ENCODE measurements around the gene CYRIA.

Gene CYRIA

GRCh38 chr2:16661526-16661925 is 4.1 kb downstream of the CYRIA start:
- no peak for FAIRE-seq
- TF ChIP-seq PAX5 (IDR thresholded peaks at IDR 0.05; ENCODE audit: insufficient read depth, low read length, severe bottlenecking), result no peak
- TF ChIP-seq TAF1 (IDR thresholded peaks at IDR 0.05; ENCODE audit: low read depth, low read length), result no peak
- DNase-seq (ENCODE audit: insufficient read length, low spot score), result no peak

GRCh38 chr2:16660556-16660955 is 5.1 kb downstream of the CYRIA start:
- no peak for TF ChIP-seq SPI1 (IDR thresholded peaks at IDR 0.05; ENCODE audit: low read depth, low read length)
- no peak for FAIRE-seq
- DNase-seq (ENCODE audit: insufficient read length, low spot score), result no peak

- TF ChIP-seq TAF1 (IDR thresholded peaks at IDR 0.05; ENCODE audit: low read depth, low read length) (no peak), POU2F2 (IDR thresholded peaks at IDR 0.05; ENCODE audit: low read depth, low read length) (no peak), POLR2A (IDR thresholded peaks at IDR 0.05; ENCODE audit: low read depth, low read length) (no peak), POLR2AphosphoS5 (IDR thresholded peaks at IDR 0.05; ENCODE audit: low read depth, low read length) (no peak), SPI1 (IDR thresholded peaks at IDR 0.05; ENCODE audit: low read depth, low read length) (no peak), PAX5 (IDR thresholded peaks at IDR 0.05; ENCODE audit: insufficient read depth, low read length, severe bottlenecking) (no peak)
- FAIRE-seq (no peak), DNase-seq (ENCODE audit: insufficient read length, low spot score) (no peak)
Measured at GRCh38 chr2:16660114-16660513, 5.5 kb downstream of the CYRIA start.

GRCh38 chr2:16658076-16658739 is 7.4 kb downstream of the CYRIA start:
- TF ChIP-seq PAX5 (IDR thresholded peaks at IDR 0.05; ENCODE audit: insufficient read depth, low read length, severe bottlenecking) (no peak), TAF1 (IDR thresholded peaks at IDR 0.05; ENCODE audit: low read depth, low read length) (no peak), POLR2AphosphoS5 (IDR thresholded peaks at IDR 0.05; ENCODE audit: low read depth, low read length) (no peak), POLR2A (IDR thresholded peaks at IDR 0.05; ENCODE audit: low read depth, low read length) (no peak), SPI1 (IDR thresholded peaks at IDR 0.05; ENCODE audit: low read depth, low read length) (no peak), POU2F2 (IDR thresholded peaks at IDR 0.05; ENCODE audit: low read depth, low read length) (no peak)
- DNase-seq (ENCODE audit: insufficient read length, low spot score) (no peak), FAIRE-seq (no peak)

GRCh38 chr2:16657671-16658070 is 8.0 kb downstream of the CYRIA start:
- FAIRE-seq, result no peak
- TF ChIP-seq POU2F2 (IDR thresholded peaks at IDR 0.05; ENCODE audit: low read depth, low read length), result no peak
- no peak for TF ChIP-seq POLR2AphosphoS5 (IDR thresholded peaks at IDR 0.05; ENCODE audit: low read depth, low read length)
- no peak for TF ChIP-seq POLR2A (IDR thresholded peaks at IDR 0.05; ENCODE audit: low read depth, low read length)
- TF ChIP-seq PAX5 (IDR thresholded peaks at IDR 0.05; ENCODE audit: insufficient read depth, low read length, severe bottlenecking), result no peak
- TF ChIP-seq TAF1 (IDR thresholded peaks at IDR 0.05; ENCODE audit: low read depth, low read length), result no peak
- no peak for TF ChIP-seq SPI1 (IDR thresholded peaks at IDR 0.05; ENCODE audit: low read depth, low read length)
- DNase-seq (ENCODE audit: insufficient read length, low spot score), result no peak

- TF ChIP-seq POLR2AphosphoS5 (IDR thresholded peaks at IDR 0.05; ENCODE audit: low read depth, low read length) (no peak), SPI1 (IDR thresholded peaks at IDR 0.05; ENCODE audit: low read depth, low read length) (peak; percentile 97), POLR2A (IDR thresholded peaks at IDR 0.05; ENCODE audit: low read depth, low read length) (no peak), PAX5 (IDR thresholded peaks at IDR 0.05; ENCODE audit: insufficient read depth, low read length, severe bottlenecking) (no peak), TAF1 (IDR thresholded peaks at IDR 0.05; ENCODE audit: low read depth, low read length) (no peak)
- peak; percentile 21 for DNase-seq (ENCODE audit: insufficient read length, low spot score)
- FAIRE-seq, result peak; percentile 86
Measured at GRCh38 chr2:16656784-16657391, 8.7 kb downstream of the CYRIA start.

- no peak for DNase-seq (ENCODE audit: insufficient read length, low spot score)
- peak; percentile 80 for FAIRE-seq
- TF ChIP-seq SPI1 (IDR thresholded peaks at IDR 0.05; ENCODE audit: low read depth, low read length) (no peak), POU2F2 (IDR thresholded peaks at IDR 0.05; ENCODE audit: low read depth, low read length) (no peak), POLR2AphosphoS5 (IDR thresholded peaks at IDR 0.05; ENCODE audit: low read depth, low read length) (no peak), POLR2A (IDR thresholded peaks at IDR 0.05; ENCODE audit: low read depth, low read length) (no peak), PAX5 (IDR thresholded peaks at IDR 0.05; ENCODE audit: insufficient read depth, low read length, severe bottlenecking) (no peak), TAF1 (IDR thresholded peaks at IDR 0.05; ENCODE audit: low read depth, low read length) (no peak; the same call in 1 of the 2 replicates)
Measured at GRCh38 chr2:16655905-16656642, 9.6 kb downstream of the CYRIA start.

GRCh38 chr2:16655445-16655837 is 10.2 kb downstream of the CYRIA start:
- no peak for TF ChIP-seq POLR2AphosphoS5 (IDR thresholded peaks at IDR 0.05; ENCODE audit: low read depth, low read length)
- no peak for TF ChIP-seq TAF1 (IDR thresholded peaks at IDR 0.05; ENCODE audit: low read depth, low read length)
- no peak for TF ChIP-seq POU2F2 (IDR thresholded peaks at IDR 0.05; ENCODE audit: low read depth, low read length)
- TF ChIP-seq SPI1 (IDR thresholded peaks at IDR 0.05; ENCODE audit: low read depth, low read length), result no peak
- TF ChIP-seq PAX5 (IDR thresholded peaks at IDR 0.05; ENCODE audit: insufficient read depth, low read length, severe bottlenecking), result no peak
- TF ChIP-seq POLR2A (IDR thresholded peaks at IDR 0.05; ENCODE audit: low read depth, low read length), result no peak
- no peak for DNase-seq (ENCODE audit: insufficient read length, low spot score)
- no peak for FAIRE-seq

- FAIRE-seq (no peak), DNase-seq (ENCODE audit: insufficient read length, low spot score) (no peak)
- TF ChIP-seq POLR2AphosphoS5 (IDR thresholded peaks at IDR 0.05; ENCODE audit: low read depth, low read length) (no peak), SPI1 (IDR thresholded peaks at IDR 0.05; ENCODE audit: low read depth, low read length) (peak; percentile 16; the same call in 1 of the 2 replicates)
Measured at GRCh38 chr2:16654833-16655444, 10.7 kb downstream of the CYRIA start.

All from GM12891 (cell line).